ENCODE results near the gene RSBN1.
A peak's percentile ranks its signal among the peaks of the same experiment; 100 is the strongest.

The RSBN1 gene

DNA sequence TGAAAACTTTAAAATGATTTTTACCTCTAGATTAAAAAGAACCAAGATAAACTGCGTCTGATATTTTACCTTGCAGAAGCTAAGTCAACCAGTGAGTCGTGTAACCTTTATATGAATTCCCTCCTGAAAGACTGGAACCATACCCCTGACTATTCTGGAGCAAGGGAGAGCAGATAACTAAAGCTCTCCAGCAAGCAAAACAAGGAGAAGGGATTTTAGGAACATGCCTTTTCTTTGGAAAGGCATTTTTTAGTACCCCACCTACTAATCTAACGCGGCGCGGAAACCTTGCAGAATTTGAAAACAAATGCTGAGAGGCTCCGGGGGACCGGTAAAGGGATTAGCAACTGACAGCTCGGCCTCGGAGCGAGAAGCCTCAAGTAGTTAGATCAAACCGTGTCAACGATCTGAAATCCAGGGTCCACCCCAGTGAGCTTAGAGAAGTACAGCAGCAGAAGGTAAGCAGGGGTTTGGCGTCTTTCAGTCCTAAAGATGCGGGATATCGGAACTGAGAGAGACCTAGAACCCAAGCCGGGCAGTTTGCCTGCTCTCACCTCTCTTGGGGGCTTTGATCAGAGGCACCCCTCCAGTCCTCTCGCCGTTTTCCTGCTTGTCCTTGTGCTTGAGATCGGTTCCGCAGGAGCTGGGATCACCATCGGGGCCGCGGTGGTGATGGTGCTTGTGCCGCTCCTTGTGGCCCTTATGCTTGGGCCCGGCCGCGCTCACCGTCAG is 954 bp downstream of the RSBN1 start:
- DNase-seq = peak; percentile 16 to 32

DNA sequence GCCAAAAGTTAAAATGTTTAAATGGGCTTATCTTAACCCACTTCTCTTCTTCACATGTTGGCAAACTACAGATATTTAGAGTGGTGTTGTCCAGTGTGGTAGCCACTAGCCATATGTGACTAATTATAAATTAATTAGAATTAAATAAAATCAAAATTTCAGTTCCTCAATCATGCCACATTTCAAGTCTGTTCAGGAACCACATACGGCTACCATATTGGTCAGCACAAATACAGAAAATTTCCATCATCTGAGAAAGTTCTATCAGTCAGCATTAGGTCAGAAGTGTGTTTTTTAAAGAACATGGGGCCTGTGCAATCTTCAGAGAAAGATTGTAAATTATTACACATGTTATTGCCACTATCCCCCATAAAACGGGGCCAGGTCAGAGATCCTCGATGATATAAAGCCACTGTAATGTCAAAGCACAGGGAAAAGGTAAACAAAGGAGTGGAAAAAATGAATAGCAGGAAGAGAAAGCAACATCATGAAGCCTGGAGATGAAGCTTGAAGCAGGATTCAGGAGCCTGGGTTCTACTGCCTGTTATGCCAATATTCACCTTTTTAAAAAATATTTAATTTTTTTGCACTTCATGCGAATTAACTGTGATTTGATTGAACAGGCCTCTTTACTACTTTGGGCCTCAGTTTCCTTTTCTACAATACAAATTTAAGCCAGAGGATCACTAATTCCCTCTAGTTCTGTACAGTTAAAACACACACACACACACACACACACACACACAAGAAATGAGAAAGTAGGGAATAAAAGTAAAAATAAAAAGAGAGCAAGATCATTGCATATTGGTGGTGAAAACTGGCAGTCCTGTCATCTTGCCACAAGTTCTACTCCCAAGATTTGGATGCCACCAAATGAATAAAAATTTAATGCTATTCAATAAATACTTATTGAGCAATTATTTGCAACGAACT is 2.3 kb downstream of the RSBN1 start:
- DNase-seq = no peak

DNA sequence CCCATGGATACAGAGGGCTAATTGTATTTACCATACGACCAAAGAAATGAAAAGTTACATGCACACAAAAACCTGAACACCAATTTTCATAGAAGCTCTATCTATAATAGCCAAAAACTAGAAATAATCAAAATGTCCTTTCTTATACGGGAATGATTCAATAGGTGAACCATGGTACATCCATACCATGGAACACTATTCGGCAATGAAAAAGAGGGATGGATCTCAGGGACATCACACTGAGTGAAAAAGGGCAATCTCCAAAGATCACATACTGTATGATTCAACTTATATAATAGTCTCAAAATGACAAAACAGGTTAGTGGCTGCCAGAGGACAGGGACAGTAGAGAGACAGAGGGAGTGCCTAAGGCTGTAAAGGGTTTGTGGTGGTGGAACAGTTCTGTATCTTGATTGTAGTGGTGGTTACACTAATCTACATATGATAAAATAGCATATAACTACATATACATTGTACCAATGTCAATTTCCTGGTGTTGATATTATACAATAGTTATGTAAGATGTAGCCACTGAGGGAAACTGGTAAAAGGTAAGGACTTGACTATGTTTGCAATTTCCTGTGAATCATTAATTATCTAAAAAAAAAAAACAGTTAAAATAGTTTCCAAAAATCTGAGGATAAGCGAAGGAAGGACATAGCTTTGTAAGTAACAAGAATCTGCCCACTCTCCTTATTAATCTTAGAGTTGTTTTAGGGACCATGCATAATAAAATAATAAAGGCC is 3.7 kb downstream of the RSBN1 start:
- no peak for DNase-seq

DNA sequence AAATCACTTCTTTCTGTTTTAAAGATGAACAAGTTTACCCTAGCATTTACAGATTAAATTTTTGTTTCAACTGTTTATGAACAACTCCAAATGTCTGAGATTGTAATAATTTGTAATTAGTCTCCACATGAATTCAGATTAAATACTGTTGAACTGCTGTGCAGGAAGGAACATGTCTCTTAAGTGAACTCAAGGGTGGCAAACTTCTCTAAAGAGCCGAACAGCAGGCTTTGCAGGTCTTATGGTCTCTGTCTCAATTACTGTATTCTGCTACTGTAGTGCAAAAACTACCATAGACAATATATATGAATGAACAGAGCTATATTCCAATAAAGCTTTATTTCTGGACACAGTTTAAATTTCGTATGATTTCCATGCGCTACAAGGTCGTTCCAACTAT is 6.6 kb downstream of the RSBN1 start:
- no peak for DNase-seq

DNA sequence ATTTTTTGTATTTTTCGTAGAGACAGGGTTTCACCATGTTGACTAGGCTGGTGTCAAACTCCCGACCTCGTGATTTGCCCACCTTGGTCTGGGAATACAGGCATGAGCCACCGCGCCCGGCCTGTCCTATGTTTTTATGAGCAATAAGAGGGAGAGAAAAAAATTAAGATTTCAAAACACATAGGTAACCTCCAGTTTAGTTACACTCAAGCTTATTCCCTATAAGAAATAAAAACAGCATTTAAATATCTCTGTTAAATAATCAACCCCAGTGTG is 7.1 kb downstream of the RSBN1 start:
- no peak for DNase-seq

DNA sequence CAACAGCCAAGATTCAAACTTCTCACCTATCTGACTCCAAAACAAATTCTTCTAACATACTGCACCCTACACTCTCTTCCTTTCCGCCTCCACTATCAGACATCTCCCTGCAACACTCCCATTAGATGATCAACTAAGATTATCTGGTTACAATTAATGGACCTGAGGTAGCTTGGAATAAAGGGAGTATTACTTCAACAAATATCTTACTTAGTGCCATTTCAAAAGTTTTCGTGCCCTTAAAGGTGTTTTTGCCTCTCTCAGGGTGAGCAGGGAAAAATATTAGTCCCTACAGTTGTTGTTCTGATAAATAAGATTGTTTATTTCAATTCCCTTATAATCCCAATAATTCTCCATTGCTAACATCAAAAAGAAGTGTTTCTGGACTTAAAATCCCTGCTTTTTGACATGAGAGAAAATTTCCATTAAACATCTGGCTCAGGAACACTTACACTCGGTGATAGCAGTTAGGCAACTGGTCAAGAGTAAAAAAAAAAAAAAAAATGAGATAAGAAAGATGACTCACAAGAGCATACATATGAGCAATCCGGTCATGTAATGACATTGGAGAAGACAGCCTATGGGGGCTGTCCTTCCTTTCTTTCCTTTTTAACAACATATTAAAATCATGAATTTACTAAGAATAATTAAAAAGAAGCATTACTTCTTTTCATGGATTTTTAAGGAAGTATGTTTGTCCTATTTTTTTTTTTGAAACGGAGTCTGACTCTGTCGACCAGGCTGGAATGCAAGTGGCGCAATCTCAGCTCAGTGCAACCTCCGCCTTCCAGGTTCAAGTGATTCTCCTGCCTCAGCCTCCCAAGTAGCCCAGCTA is 7.6 kb downstream of the RSBN1 start:
- DNase-seq = no peak

DNA sequence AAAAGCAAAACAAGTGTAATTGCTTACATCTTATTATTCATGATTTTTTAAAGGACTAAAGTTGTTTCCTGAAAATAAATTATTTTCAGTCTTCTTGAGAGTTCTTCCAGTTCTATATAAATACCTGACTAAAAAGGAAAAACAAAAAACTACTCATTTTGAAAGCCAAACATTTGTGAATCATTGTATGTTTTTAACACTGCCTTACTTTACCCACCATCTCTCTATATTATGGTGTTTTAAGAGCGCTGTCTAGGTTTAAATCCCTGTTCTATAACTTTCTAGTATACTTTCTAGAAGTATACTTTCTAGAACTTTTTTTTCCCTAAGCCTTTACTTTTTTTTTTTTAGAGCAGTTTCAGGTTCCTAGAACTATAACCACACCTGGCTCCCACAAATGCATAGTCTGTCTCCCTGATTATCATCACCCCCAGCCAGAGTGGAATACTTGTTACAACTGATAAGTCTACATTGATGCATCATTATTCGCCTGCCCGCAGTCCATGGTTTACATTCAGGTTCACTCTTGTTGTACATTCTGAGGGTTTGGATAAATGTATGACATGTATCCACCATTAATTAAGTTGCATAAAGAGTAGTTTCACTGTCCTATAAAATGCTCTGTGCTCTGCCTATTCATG is 9.8 kb downstream of the RSBN1 start:
- DNase-seq = no peak

DNA sequence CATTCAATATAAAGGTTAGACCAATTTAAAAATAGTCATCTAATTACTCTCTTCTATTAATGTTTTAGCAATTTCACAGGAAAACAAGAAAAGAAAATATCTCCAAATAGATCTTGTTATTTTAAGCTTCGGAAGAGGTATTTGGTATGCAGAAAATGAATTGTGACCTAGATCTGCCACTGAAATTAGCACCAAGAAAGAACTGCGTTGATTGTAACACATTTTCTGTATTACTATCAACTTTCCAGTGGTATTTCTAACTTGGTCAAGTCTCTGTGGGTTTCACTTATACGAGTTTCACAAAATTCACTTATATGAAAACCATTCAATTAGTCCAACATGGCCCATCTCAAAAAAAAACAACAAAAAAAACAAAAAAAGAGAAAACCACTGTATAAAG is 11.8 kb downstream of the RSBN1 start:
- DNase-seq = no peak

DNA sequence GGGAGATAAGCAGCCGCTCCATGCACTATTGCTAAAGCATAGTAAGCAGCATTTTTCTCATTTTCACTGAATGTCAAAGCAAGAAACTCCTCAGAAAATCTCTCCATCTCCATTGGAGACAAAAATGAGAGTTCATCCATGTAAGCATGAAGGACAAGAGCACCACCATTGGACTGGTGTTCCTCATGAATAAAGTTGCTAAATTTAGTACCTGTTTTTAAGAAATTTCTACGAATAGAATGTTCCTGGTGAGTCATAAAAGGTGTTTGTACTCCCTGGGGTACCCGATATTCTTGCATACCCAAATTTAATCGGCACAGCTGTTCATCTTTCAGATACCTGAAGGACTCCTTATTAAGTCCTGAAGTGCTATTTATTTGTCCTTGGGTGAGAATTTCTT is 14.8 kb downstream of the RSBN1 start:
- no peak for DNase-seq

DNA sequence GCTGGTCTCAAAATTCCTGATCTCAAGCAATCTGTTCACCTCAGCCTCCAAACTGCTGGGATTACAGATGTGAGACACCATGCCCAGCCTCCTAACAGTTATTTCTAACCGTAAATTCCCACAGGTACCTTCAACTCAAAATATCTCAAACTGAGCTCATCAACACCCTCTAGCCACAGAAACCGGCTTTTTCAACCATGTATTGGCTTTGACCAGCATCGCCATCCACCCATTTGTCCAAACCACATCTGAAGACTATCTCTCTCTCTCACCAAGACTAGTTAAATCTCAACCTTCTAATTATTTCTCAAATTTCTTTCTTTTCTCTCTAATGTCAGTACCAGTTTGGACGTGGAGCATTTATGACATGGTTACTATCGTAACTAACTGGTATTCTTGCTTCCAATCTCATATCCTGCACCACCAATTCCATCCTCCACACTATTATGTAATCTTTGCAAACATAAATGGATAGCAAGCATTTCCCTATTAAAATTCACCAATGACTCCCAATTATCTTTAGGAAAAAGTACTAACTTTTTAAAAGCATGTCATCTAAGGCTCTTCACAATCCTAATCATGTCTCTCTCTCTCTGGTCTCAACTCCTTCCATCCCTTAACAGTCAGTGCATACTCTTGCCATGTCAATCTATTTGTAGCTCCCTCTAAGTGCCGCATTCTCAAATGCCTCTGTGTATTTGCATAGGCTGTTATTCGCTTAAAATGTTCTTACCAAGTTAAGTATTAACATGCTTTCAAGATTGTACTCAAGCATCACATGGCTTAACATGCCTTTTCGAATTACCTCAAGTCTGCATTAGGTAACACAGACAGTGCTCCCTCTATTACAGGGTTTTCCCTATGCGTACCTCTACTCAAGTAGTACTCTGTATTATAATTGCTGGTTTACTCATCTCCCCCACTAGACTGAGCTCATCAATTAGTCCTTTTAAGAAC is 18.1 kb downstream of the RSBN1 start:
- no peak for DNase-seq

DNA sequence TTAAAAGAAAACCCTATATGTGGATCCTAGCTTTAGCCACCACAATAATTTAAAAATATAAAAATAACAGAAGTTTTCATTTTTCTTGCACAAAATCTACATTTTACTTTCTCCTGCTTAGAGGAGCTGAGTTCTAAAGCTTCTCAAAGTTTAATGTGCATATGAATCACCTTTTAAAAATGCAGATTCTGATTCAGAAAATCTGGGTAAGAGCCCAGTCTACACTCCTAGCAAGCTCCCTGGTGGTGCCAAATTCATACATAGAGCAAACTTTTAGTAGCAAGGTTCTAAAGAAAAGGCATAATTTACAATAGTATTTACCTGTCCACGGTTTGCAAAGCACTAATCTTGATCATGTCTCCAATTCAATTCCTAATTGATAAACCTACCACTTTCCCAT is 19.3 kb downstream of the RSBN1 start:
- DNase-seq = no peak

DNA sequence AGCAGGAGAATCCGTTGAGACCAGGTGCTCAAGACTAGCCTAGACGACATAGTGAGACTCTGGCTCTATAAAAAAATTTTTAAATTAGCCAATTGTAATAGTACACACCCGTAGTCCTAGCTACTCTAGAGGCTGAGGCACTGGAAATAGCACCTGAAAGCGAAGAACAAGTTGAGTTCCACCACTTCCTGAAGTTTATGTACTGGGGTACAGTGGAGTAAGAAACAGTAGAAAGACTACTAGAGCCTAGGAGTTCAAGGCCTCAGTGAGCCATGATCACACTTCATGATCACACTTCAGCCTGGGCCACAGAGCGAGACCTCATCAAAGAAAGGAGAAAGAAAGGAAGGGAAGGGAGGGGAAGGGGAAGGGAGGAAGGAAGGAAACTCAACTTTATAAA is 19.8 kb downstream of the RSBN1 start:
- no peak for DNase-seq

DNA sequence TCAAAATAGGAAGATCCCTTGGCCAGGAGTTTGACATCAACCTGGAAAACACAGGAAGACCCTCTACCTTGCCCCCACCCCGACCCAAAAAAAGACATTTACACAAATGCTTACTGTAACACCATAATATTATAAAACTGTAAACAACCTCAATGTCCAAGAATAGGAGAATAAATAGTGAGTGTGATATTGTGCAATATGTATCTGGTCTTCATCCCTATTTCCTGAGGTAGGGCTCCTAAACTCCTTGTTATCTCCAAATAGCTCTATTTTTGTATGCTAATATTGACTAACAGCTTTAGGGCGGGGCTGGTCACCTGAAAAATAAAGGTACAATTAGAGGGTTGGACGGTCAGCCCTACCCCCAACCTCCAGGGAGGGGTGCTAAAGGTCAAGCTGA is 23.5 kb downstream of the RSBN1 start:
- DNase-seq = no peak

DNA sequence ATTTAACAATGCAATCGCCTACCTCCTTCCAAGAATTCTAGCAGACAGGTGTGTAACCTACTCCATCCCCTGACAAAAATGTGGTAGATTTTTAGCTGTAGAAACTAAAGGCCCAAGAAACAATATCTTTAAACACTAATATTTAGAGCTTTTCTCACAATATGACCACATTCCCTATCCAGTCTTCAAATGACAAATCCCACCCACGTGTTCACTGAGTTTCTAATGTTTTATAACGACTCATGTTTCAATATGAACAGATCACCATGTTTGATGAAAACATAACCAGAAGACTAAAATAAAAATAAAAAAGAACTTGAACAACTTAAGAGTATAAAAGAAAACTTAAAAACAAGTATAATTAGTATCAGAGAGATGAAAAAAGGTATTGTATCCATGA is 24.6 kb downstream of the RSBN1 start:
- no peak for DNase-seq

DNA sequence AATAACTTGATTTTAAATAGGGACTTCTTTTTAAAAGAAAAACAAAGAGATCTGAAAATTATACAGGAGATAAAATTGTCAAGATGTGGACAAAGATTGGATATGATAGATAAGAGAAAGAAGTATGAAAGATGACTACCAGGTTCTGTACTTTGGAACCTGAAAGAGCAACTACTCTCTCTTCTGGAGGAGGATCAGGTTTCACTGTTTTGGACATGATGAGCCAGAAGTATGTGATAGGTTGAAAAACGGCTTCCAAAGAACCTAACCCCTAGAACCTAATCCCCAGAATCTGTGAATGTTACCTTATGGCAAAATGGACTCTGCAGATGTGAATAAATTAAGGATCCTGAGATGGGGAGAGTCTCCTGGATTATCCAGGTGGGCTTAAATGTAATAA is 26.2 kb downstream of the RSBN1 start:
- no peak for DNase-seq

DNA sequence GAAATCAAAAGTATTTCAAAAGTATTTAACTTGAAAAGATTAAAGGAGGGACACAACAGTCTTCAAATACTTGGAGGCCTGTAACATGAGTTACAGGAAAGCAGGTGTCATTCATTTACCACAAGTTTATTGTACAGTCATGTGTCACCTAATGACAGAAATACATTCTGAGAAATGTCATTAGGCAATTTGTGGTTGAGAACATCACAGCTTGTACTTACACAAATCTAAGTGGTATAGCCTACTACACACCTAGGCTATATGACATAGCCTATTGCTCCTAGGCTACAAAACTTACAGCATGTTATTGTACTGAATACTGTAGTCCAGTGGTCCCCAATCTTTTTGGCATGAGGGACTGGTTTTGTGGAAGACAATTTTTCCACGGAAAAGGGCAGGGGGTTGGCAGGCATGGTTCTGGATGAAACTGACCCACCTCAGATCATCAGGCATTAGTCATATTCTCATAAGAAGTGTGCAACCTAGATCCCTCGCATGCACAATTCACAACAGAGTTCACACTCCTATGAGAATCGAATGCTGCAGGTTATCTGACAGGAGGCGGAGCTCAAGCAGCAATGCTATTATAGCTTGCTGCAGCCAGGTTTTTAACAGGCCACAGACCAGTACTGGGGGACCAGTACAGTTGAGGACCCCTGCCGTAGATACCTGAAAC is 28.0 kb downstream of the RSBN1 start:
- DNase-seq = no peak

DNA sequence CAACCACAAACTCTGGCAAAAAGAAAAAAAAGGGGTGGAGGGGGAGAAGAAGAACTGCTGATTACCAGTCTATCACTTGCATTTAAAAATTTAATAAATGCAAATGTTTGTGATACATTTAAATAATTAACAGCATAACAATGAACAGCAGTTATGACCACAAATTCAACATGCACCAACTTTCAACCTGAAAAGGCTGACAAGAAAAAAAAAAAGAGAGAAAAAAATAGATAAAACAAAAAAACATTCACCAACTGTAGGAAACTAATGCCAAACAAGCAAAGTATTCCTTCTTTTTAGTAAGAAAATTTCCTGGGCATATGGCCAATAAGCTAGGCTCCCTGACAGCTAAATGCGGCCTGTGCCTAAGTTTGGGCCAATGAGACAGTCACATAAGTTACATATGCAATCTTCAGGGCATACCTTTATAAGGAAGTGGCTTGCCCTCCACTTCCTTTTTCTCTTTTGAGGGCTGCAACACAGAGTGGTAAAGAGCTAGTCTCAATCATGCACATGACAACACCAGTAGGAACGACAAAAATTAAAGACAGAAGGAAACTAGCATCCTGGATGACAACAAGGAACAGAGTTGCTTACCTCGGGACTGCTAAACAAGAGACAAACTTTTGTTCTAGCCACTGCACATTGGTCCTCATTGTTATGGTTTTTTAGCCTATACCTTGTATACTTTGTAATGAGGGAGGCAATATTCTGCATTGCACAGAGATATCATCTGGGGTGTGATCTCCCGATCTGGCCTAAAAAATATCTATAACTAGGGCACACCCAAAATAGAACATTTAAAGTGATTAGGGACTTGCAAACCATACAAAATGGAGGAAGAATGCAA is 28.8 kb downstream of the RSBN1 start:
- DNase-seq = peak in 1 of 2 donors; percentile 16

DNA sequence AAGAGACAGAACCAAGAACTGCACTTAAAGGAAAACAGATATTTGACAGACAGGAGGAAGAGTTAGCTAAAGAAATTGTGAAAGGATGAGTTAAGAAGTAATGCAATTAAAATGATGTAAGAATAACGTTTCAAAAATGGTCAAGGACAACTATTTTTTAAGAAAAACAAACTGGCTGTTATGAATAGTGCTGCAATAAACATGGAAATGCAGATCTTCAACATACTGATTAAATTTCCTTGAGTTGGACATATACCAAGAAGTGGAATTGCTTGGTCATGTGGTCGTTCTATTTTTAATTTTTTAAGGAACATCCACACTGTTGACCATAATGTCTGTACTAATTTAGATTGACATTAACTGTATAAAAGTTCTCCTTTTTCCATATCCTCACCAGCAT is 29.9 kb downstream of the RSBN1 start:
- no peak for DNase-seq

DNA sequence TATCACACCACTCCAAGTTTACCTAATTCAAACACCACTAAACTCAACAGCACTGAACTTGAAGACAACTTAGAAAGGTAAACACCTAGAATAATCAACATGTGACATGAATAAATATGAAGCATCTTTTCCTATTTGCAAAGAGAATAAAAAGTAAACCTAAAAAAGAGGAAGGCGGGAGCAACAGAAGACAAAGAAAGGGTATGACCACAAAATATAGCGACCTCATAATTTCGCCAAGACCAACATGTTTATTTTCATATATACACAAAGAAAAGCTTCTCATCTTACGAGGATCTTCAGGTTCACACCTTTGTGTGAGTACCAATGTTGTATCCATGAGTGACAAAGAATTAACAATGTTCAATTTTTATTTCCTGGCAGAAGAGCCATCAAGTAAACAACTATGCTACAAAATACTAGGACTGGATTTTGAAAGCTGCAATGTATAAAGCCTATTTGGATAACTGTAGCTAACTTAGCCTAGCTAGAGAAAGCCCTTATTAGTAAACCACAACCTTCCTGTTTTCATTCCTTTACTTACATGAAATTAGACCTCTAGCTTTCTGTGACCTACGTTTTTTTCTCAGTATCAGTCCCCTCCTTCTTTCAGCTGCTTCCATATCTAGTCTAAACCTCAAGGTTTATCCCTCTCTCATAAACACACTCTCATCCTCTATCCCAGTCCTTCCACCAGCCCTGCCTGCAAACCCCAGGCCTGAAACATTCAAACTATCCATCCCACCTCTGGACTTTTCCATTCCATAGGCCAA is 31.7 kb downstream of the RSBN1 start:
- no peak for DNase-seq
